ENCODE measurements around the gene RPL7A.
A peak's percentile ranks its signal among the peaks of the same experiment; 100 is the strongest.
"Not testable (repeated sequence)": the region's sequence is repeated elsewhere in the genome, so short reads cannot be mapped to it uniquely, and the experiment has no call there.

Gene RPL7A

GRCh38 chr9:133347985-133348717 is at the start of gene RPL7A, which contains the start of gene MED22:
Gene RPL7A (plus strand): TSS chr9:133348218. CDS start chr9:133348244, 26 bp downstream.
Gene MED22 (minus strand): TSS chr9:133348131. CDS start chr9:133346662, 1,469 bp downstream.
- peak; percentile 82 for DNase-seq (ENCODE audit: low read depth)

- not testable (repeated sequence) for DNase-seq (ENCODE audit: low read depth)
Measured at GRCh38 chr9:133299996-133300395, 48.0 kb upstream of the RPL7A start.

- no peak for DNase-seq (ENCODE audit: low read depth)
Measured at GRCh38 chr9:133301253-133302230, 46.5 kb upstream of the RPL7A start.

GRCh38 chr9:133303266-133304157 is 44.5 kb upstream of the RPL7A start:
- no peak for DNase-seq (ENCODE audit: low read depth)

GRCh38 chr9:133304158-133304470 is 43.9 kb upstream of the RPL7A start:
- no peak for DNase-seq (ENCODE audit: low read depth)

GRCh38 chr9:133304477-133305377 is 43.3 kb upstream of the RPL7A start:
- no peak for DNase-seq (ENCODE audit: low read depth)

GRCh38 chr9:133305731-133306130 is 42.3 kb upstream of the RPL7A start:
- no peak for DNase-seq (ENCODE audit: low read depth)

- DNase-seq (ENCODE audit: low read depth), result no peak
Measured at GRCh38 chr9:133306242-133307204, 41.5 kb upstream of the RPL7A start.

GRCh38 chr9:133307301-133307700 is 40.7 kb upstream of the RPL7A start:
- DNase-seq (ENCODE audit: low read depth), result no peak

- DNase-seq (ENCODE audit: low read depth), result no peak
Measured at GRCh38 chr9:133309608-133310007, 38.4 kb upstream of the RPL7A start.

- no peak for DNase-seq (ENCODE audit: low read depth)
Measured at GRCh38 chr9:133315997-133316396, 32.0 kb upstream of the RPL7A start.

GRCh38 chr9:133317551-133317950 is 30.5 kb upstream of the RPL7A start:
- DNase-seq (ENCODE audit: low read depth), result not testable (repeated sequence)

GRCh38 chr9:133320421-133320881 is 27.6 kb upstream of the RPL7A start:
- no peak for DNase-seq (ENCODE audit: low read depth)

- DNase-seq (ENCODE audit: low read depth), result no peak
Measured at GRCh38 chr9:133321411-133321935, 26.5 kb upstream of the RPL7A start.

GRCh38 chr9:133322701-133323100 is 25.3 kb upstream of the RPL7A start:
- DNase-seq (ENCODE audit: low read depth), result no peak

- no peak for DNase-seq (ENCODE audit: low read depth)
Measured at GRCh38 chr9:133323211-133323610, 24.8 kb upstream of the RPL7A start.

GRCh38 chr9:133323991-133324703 is 23.9 kb upstream of the RPL7A start:
- no peak for DNase-seq (ENCODE audit: low read depth)

GRCh38 chr9:133327021-133327420 is 21.0 kb upstream of the RPL7A start:
- DNase-seq (ENCODE audit: low read depth), result not testable (repeated sequence)
